Fibroblast of mammary gland (primary cell): ENCODE results near the gene TLR7.

Experiments used
- DNase-seq: peaks from one replicate; pipeline ENCODE4 v3.0.0-alpha.2; 2010; ENCODE audit warnings: low read depth
- H3K4me3 ChIP-seq: 2 replicates; pipeline ENCODE4 v1.5.1; 2011; ENCODE audit warnings: low read depth, mild to moderate bottlenecking, low read length, moderate library complexity; ENCODE audit not compliant: control insufficient read depth
- CTCF ChIP-seq: conservative IDR thresholded peaks from 2 replicates; pipeline ENCODE4 v1.5.1; 2011; ENCODE audit warnings: low read depth, low read length, inconsistent platforms; ENCODE audit not compliant: control insufficient read depth, insufficient read depth

TLR7 gene

DNA sequence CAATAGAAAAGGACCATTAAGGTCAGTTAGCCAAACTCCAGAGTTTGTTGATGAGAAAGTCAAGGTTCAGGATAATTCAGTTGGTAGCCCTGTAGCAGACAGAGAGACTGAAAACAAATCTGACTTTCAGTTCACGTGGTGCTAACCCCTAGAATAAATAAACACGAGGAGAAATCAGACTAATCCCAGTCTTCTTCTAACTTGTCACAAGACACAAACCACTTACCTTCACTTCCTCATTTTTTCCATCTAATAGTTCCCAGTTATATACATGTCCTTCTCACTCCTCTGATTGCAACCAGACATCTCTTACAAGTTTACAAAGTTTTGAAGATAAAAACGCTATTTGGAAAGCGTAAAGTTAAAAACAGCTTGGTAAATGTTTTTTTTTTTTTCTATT lies 7.7 kb downstream of the TLR7 start:
- TF ChIP-seq CTCF, result no peak
- DNase-seq, result no peak
- no peak overlapping the region for H3K4me3 ChIP-seq

DNA sequence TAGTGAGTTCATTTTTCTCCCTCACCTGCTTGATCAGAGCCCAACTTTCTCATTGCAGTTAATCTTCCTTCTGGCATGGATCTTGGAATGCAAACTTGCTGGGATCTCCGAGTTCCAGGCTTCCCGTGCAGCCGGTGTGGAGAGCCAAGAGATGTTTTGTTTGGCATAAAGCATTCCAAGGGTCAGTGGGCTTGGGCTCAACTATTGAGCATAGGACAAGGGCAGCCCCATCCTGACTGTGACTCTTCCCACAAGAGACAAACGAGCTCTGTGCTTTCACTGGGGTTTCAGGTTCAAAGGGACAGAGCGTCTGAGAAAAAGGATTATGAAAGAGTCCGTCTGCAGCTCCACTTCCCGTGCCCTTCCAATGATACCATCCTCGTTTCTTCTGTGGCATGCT lies 10.5 kb downstream of the TLR7 start:
- no peak overlapping the region for H3K4me3 ChIP-seq
- no peak for TF ChIP-seq CTCF
- DNase-seq, result no peak

DNA sequence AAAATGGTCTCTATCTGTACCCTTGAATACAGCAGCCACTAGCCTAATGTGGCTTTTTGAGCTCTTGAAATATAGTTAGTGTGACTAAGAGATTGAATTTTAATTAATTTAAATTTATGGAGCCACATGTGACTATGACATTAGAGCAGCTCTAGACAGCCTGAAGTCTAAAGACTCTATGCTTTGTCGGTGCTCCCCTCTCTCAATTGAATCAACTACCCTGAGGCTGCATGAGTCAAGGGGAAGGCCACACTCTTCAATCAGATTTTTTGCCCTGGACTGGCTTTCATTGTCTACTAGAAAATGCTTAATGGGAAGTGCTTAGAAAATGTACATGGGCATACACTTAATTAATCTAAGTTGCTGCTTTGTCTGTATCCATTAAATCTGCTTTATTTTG lies 11.7 kb downstream of the TLR7 start:
- H3K4me3 ChIP-seq, result no peak overlapping the region
- no peak for DNase-seq
- no peak for TF ChIP-seq CTCF

DNA sequence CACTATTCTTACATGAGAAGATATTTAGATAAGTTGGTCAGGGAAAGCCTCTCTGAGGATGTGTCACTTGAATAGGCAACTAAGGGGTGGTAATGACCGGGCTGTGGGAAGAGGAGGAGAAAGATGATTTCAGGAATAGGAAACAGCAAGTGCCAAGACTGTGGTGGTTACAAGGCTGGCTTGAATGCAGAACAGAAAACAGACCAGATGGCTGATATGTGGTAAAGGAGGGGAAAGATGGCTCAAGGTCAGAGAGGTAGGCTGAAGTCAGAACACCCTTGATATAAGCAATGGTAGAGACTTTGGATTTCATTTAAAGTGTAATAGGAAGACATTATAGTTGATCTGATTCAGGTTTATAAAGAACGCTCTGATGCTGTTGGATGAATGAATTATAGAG lies 15.0 kb downstream of the TLR7 start:
- no peak for DNase-seq
- TF ChIP-seq CTCF, result no peak
- no peak overlapping the region for H3K4me3 ChIP-seq

DNA sequence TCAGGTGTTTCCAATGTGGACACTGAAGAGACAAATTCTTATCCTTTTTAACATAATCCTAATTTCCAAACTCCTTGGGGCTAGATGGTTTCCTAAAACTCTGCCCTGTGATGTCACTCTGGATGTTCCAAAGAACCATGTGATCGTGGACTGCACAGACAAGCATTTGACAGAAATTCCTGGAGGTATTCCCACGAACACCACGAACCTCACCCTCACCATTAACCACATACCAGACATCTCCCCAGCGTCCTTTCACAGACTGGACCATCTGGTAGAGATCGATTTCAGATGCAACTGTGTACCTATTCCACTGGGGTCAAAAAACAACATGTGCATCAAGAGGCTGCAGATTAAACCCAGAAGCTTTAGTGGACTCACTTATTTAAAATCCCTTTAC lies 18.6 kb downstream of the TLR7 start:
- no peak overlapping the region for H3K4me3 ChIP-seq
- no peak for DNase-seq
- no peak for TF ChIP-seq CTCF

DNA sequence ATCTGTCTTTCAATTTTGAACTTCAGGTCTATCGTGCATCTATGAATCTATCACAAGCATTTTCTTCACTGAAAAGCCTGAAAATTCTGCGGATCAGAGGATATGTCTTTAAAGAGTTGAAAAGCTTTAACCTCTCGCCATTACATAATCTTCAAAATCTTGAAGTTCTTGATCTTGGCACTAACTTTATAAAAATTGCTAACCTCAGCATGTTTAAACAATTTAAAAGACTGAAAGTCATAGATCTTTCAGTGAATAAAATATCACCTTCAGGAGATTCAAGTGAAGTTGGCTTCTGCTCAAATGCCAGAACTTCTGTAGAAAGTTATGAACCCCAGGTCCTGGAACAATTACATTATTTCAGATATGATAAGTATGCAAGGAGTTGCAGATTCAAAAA lies 19.7 kb downstream of the TLR7 start:
- no peak for DNase-seq
- no peak for TF ChIP-seq CTCF

GRCh38 chrX:12887141-12887540 lies 20.3 kb downstream of the TLR7 start:
- no peak for TF ChIP-seq CTCF
- DNase-seq, result no peak
- H3K4me3 ChIP-seq, result no peak overlapping the region

More for the DNA sequence above, 19.7 kb downstream of the TLR7 start:
- no peak overlapping the region for H3K4me3 ChIP-seq
